ENCODE data around the gene GLDN.

GLDN gene

DNA sequence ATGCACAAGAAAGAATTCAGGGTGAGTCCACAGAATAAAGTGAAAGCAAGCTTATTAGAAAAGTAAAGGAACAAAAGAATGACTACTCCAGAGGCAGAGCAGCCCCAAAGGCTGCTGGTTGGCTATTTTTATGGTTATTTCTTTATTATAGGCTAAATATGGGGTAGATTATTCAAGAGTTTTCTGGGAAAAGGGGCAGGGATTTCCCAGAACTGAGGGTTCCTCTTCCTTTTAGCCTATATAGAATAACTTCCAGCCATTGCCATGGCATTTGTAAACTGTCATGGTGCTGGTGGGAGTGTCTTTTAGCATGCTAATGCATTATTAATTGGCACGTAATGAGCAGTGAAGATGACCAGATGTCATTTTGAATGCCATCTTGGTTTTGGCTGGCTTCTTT is 13.6 kb downstream of the GLDN start:
- Mint-ChIP-seq H3K36me3 (ENCODE audit: low read depth) (no peaks in the 10 kb centered on the region), H3K4me1 (ENCODE audit: low read depth) (no peaks in the 10 kb centered on the region), H3K27me3 (ENCODE audit: low read depth) (peaks cover 14% of the 10 kb centered on the region), H3K27ac (no peak overlapping the region), H3K9me3 (no peaks in the 10 kb centered on the region), H3K4me3 (no peak overlapping the region)
- DNase-seq (ENCODE audit: low spot score) = no peak

- Mint-ChIP-seq H3K4me1 (ENCODE audit: low read depth) (no peaks in the 10 kb centered on the region), H3K4me3 (no peak overlapping the region), H3K27me3 (ENCODE audit: low read depth) (peaks cover 14% of the 10 kb centered on the region), H3K36me3 (ENCODE audit: low read depth) (no peaks in the 10 kb centered on the region), H3K9me3 (no peaks in the 10 kb centered on the region), H3K27ac (no peak overlapping the region)
- DNase-seq (ENCODE audit: low spot score) = no peak
Measured at GRCh38 chr15:51356147-51356546, 14.7 kb downstream of the GLDN start.

GRCh38 chr15:51356983-51357382 is 15.5 kb downstream of the GLDN start:
- H3K4me1 Mint-ChIP-seq (ENCODE audit: low read depth) = no peaks in the 10 kb centered on the region
- H3K9me3 Mint-ChIP-seq = no peaks in the 10 kb centered on the region

DNA sequence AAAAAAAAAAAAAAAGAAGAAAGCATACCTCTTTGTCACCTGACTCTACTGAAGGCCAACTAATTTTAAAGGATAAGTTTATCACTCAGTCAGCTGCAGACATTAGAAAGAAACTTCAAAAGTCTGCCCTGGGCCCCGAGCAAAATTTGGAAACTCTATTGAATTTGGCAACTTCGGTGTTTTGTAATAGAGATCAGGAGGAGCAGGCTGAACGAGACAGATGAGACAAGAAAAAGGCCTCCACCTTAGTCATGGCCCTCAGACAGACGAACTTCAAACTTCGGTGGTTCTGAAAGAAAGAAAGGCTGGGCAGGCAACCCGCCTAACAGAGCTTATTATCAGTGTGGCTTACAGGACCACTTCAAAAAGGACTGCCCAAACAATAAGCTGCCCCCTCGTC is 18.5 kb downstream of the GLDN start:
- no peaks in the 10 kb centered on the region for H3K4me1 Mint-ChIP-seq (ENCODE audit: low read depth)
- peaks cover 2% of the 10 kb centered on the region for H3K27me3 Mint-ChIP-seq (ENCODE audit: low read depth)
- H3K9me3 Mint-ChIP-seq = no peaks in the 10 kb centered on the region
- H3K4me3 Mint-ChIP-seq = no peak overlapping the region
- no peak for DNase-seq (ENCODE audit: low spot score)
- no peak overlapping the region for H3K27ac Mint-ChIP-seq
- H3K36me3 Mint-ChIP-seq (ENCODE audit: low read depth) = no peaks in the 10 kb centered on the region

More at GRCh38 chr15:51356983-51357382, 15.5 kb downstream of the GLDN start:
- peaks cover 14% of the 10 kb centered on the region for H3K27me3 Mint-ChIP-seq (ENCODE audit: low read depth)
- no peak overlapping the region for H3K27ac Mint-ChIP-seq
- no peaks in the 10 kb centered on the region for H3K36me3 Mint-ChIP-seq (ENCODE audit: low read depth)
- DNase-seq (ENCODE audit: low spot score) = no peak
- H3K4me3 Mint-ChIP-seq = no peak overlapping the region

GRCh38 chr15:51363383-51363782 is 21.9 kb downstream of the GLDN start:
- Mint-ChIP-seq H3K27ac (no peak overlapping the region), H3K4me3 (no peak overlapping the region), H3K4me1 (ENCODE audit: low read depth) (no peaks in the 10 kb centered on the region), H3K36me3 (ENCODE audit: low read depth) (no peaks in the 10 kb centered on the region), H3K9me3 (no peaks in the 10 kb centered on the region), H3K27me3 (ENCODE audit: low read depth) (peaks cover 4% of the 10 kb centered on the region)
- no peak for DNase-seq (ENCODE audit: low spot score)

DNA sequence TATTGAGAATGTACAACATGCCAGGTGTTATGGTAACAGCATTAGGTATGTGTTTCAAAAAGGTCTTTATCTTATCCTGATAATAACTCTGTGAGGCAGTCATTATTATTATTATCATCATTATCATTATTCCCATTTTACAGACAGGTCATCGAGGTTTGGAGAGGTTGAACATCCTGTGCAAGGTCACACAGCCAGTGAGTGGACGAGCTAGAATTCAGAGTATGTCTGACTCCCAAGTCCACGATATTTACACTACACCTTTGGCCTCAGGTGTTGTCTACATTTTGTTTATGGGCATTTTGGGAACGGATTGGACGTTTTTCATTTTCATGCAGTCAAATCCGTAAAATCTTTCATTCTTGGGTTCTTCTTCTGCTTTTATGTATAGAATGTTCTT is 24.0 kb downstream of the GLDN start:
- H3K27me3 Mint-ChIP-seq (ENCODE audit: low read depth) = peaks cover 4% of the 10 kb centered on the region
- no peaks in the 10 kb centered on the region for H3K4me1 Mint-ChIP-seq (ENCODE audit: low read depth)
- no peak overlapping the region for H3K4me3 Mint-ChIP-seq
- DNase-seq (ENCODE audit: low spot score) = no peak
- no peaks in the 10 kb centered on the region for H3K36me3 Mint-ChIP-seq (ENCODE audit: low read depth)
- no peak overlapping the region for H3K27ac Mint-ChIP-seq
- no peaks in the 10 kb centered on the region for H3K9me3 Mint-ChIP-seq

GRCh38 chr15:51366071-51366470 is 24.6 kb downstream of the GLDN start:
- H3K36me3 Mint-ChIP-seq (ENCODE audit: low read depth) = no peaks in the 10 kb centered on the region
- H3K4me1 Mint-ChIP-seq (ENCODE audit: low read depth) = no peaks in the 10 kb centered on the region
- DNase-seq (ENCODE audit: low spot score) = no peak
- H3K4me3 Mint-ChIP-seq = no peak overlapping the region
- H3K9me3 Mint-ChIP-seq = no peaks in the 10 kb centered on the region
- no peak overlapping the region for H3K27ac Mint-ChIP-seq
- H3K27me3 Mint-ChIP-seq (ENCODE audit: low read depth) = peaks cover 4% of the 10 kb centered on the region

DNA sequence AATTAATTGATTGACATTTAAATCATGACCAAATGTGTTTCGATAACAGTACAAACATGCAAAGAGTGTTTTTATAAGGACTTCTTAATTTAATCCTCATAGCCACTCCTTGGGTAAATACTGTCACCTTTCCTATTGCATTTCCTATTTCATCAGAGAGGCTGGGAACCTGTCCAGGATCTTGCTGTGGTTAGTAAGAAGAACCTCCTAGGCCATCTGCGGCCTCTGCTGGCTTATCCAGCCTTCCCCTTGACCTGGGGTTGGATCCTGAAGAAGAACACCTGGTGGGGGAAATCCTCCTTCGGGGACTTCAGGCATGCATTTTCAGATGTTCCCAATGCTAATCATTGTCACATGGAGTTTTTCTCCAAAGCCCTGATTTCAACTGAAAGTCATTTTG is 25.5 kb downstream of the GLDN start:
- no peaks in the 10 kb centered on the region for H3K36me3 Mint-ChIP-seq (ENCODE audit: low read depth)
- DNase-seq (ENCODE audit: low spot score) = no peak

DNA sequence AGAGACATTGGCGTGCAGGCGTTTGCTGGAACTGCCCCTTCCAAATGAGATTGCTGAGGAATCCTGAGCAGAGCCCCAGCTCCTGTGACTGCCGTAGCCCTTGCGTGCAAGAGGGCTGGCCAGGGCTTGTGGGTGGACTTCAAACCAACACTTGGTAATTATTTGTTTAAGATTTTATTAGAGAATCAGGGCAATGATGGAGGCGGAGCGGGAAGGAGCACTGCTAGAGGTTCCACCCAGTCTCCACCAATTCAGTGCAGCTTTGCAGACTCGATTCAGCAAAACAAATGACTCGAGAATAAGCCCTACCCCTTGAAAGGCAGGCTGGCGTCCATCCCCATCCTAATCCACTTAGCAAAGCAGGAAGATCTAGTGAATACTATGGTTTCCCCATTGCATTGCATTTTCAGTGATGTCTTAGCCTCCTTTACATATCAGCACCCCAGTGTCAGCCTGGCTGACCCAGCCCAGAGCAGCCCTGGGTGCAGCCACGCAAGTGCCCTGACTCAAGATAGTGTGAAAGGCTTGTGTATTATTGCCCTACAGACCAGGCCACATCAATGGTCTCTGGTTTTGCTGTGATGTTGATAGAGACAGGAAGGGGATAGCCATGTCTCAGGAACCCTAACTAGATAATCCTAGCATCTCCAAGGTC is 26.0 kb downstream of the GLDN start:
- Mint-ChIP-seq H3K4me1 (ENCODE audit: low read depth) (no peaks in the 10 kb centered on the region), H3K27ac (no peak overlapping the region), H3K36me3 (ENCODE audit: low read depth) (no peaks in the 10 kb centered on the region), H3K27me3 (ENCODE audit: low read depth) (peaks cover 4% of the 10 kb centered on the region), H3K4me3 (no peak overlapping the region), H3K9me3 (no peaks in the 10 kb centered on the region)
- no peak for DNase-seq (ENCODE audit: low spot score)

More for the DNA sequence above, 25.5 kb downstream of the GLDN start:
- Mint-ChIP-seq H3K4me3 (no peak overlapping the region), H3K4me1 (ENCODE audit: low read depth) (no peaks in the 10 kb centered on the region), H3K27ac (no peak overlapping the region), H3K9me3 (no peaks in the 10 kb centered on the region), H3K27me3 (ENCODE audit: low read depth) (peaks cover 4% of the 10 kb centered on the region)

GRCh38 chr15:51368307-51368706 is 26.9 kb downstream of the GLDN start:
- Mint-ChIP-seq H3K36me3 (ENCODE audit: low read depth) (no peaks in the 10 kb centered on the region), H3K4me3 (no peak overlapping the region), H3K9me3 (no peaks in the 10 kb centered on the region), H3K4me1 (ENCODE audit: low read depth) (no peaks in the 10 kb centered on the region), H3K27ac (no peak overlapping the region), H3K27me3 (ENCODE audit: low read depth) (peaks cover 4% of the 10 kb centered on the region)
- no peak for DNase-seq (ENCODE audit: low spot score)

DNA sequence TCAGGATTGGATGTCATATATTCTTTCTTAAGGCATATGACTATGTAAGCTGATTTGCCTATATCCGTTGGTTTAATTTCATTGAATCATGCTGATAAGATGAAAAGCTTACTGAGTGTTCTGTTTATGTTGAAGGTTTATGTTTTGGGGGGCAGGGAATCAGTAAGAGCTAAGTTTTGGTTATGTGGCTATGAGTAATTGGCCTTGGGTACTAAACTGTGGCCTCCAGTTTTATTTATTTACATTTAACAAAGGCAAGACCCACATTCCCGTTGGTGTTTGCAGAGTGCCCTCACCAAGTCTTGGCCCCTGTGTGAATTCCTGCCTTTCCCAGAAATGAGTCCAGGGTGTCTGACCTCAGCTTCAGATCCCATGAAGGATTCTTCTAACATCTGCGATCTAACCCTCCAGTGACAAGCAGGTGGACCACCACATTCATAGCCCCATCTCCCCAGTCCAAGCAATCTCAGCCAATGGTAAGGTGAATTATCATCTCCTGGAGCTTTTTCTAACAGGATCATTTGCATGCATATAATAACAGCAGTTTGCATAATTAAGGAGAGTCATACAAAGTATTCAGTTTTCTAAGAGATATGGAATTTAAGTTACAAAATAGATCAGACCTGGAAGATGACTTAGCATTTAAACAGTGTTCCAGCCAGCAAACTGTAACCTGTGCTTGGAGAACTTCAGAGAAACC is 27.4 kb downstream of the GLDN start:
- DNase-seq (ENCODE audit: low spot score) = no peak
- Mint-ChIP-seq H3K36me3 (ENCODE audit: low read depth) (no peaks in the 10 kb centered on the region), H3K4me3 (no peak overlapping the region), H3K27me3 (ENCODE audit: low read depth) (peaks cover 4% of the 10 kb centered on the region), H3K4me1 (ENCODE audit: low read depth) (no peaks in the 10 kb centered on the region), H3K27ac (no peak overlapping the region), H3K9me3 (no peaks in the 10 kb centered on the region)

- Mint-ChIP-seq H3K27me3 (ENCODE audit: low read depth) (peaks cover 4% of the 10 kb centered on the region), H3K4me1 (ENCODE audit: low read depth) (no peaks in the 10 kb centered on the region), H3K36me3 (ENCODE audit: low read depth) (no peaks in the 10 kb centered on the region), H3K9me3 (no peaks in the 10 kb centered on the region), H3K4me3 (no peak overlapping the region), H3K27ac (no peak overlapping the region)
- no peak for DNase-seq (ENCODE audit: low spot score)
Measured at GRCh38 chr15:51369451-51369761, 28.0 kb downstream of the GLDN start.

- no peaks in the 10 kb centered on the region for H3K4me1 Mint-ChIP-seq (ENCODE audit: low read depth)
- peaks cover 2% of the 10 kb centered on the region for H3K27me3 Mint-ChIP-seq (ENCODE audit: low read depth)
- H3K4me3 Mint-ChIP-seq = no peak overlapping the region
- H3K36me3 Mint-ChIP-seq (ENCODE audit: low read depth) = no peaks in the 10 kb centered on the region
- H3K9me3 Mint-ChIP-seq = no peaks in the 10 kb centered on the region
- no peak overlapping the region for H3K27ac Mint-ChIP-seq
- DNase-seq (ENCODE audit: low spot score) = no peak
Measured at GRCh38 chr15:51371266-51371665, 29.8 kb downstream of the GLDN start.

GRCh38 chr15:51374131-51374530 is 32.7 kb downstream of the GLDN start:
- Mint-ChIP-seq H3K4me3 (no peak overlapping the region), H3K27me3 (ENCODE audit: low read depth) (peaks cover 3% of the 10 kb centered on the region), H3K27ac (no peak overlapping the region), H3K36me3 (ENCODE audit: low read depth) (no peaks in the 10 kb centered on the region), H3K4me1 (ENCODE audit: low read depth) (no peaks in the 10 kb centered on the region), H3K9me3 (no peaks in the 10 kb centered on the region)
- DNase-seq (ENCODE audit: low spot score) = no peak

Measured in T-helper 2 cell treated with Interferon-gamma antibody and Interleukin-4, amounts not matched to agents 5 μg/mL and 100 μg/mL, for 36 hours (primary cell).